HEK293 (cell line): ENCODE data around the gene RFTN2.

ENCODE experiments used
- CTCF ChIA-PET: fragments of 350-600 bp; formaldehyde crosslinking; extraction: SDS; loops from one replicate; lab custom pipeline; 2021; ENCODE audit warnings: antibody characterized with exemption; lab: Yijun Ruan, JAX
- POLR2A ChIA-PET: fragments of 300-600 bp; formaldehyde crosslinking; extraction: SDS; loops from one replicate; lab custom pipeline; 2020; ENCODE audit warnings: antibody characterized with exemption, inconsistent platforms; lab: Yijun Ruan, JAX
- H3K27ac ChIP-seq: fragments of 200-500 bp; sonication (Bioruptor generic); 2 replicates; pipeline ENCODE4 v1.5.1; 2014; ENCODE audit warnings: low read depth, low read length, control low read depth, inconsistent platforms; ENCODE audit errors: extremely low read depth
- H3K36me3 ChIP-seq, 2 experiments: fragments of 200-500 bp in 1 of 2; sonication (Bioruptor generic) in 1 of 2; 1 replicate in 1 of 2; 2 replicates in 1 of 2; pipeline ENCODE4 v1.5.1; 2014 to 2017; ENCODE audit warnings: inconsistent platforms in 2 of 2, low read length in 2 of 2; ENCODE audit not compliant: control insufficient read depth in 2 of 2, insufficient read depth in 1 of 2
- H3K4me1 ChIP-seq: fragments of 200-500 bp; sonication (Bioruptor generic); 2 replicates; pipeline ENCODE4 v1.5.1; 2014; ENCODE audit warnings: mild to moderate bottlenecking, low read length, inconsistent platforms; ENCODE audit not compliant: control insufficient read depth, insufficient read depth
- H3K4me3 ChIP-seq: 2 replicates; pipeline ENCODE4 v1.5.1; 2011; ENCODE audit warnings: low read depth, mild to moderate bottlenecking, control low read depth, low read length, moderate library complexity
- H3K9me3 ChIP-seq: fragments of 200-500 bp; sonication (Bioruptor generic); 2 replicates; pipeline ENCODE4 v1.5.1; 2014; ENCODE audit warnings: low read depth, low read length, inconsistent platforms; ENCODE audit not compliant: control insufficient read depth, insufficient read depth
- KLF17 ChIP-seq: fragments of 450-650 bp; formaldehyde crosslinking; IDR thresholded peaks from 2 replicates; pipeline ENCODE4 v1.5.1; 2016; ENCODE audit warnings: missing biosample characterization, missing genetic modification characterization
- MZF1 ChIP-seq: fragments of 450-650 bp; formaldehyde crosslinking; IDR thresholded peaks from 2 replicates; pipeline ENCODE4 v1.5.1; 2017; ENCODE audit warnings: missing biosample characterization, missing genetic modification characterization, borderline replicate concordance
- SETDB1 ChIP-seq: IDR thresholded peaks from one replicate; pipeline ENCODE4 v1.6.1; 2017; ENCODE audit warnings: mild to moderate bottlenecking, low read length, moderate library complexity, mixed read lengths; ENCODE audit not compliant: insufficient read length
- YY2 ChIP-seq: fragments of 450-650 bp; formaldehyde crosslinking; IDR thresholded peaks from 2 replicates; pipeline ENCODE4 v1.5.1; 2016; ENCODE audit warnings: missing biosample characterization, missing genetic modification characterization
- ZBTB6 ChIP-seq: fragments of 450-650 bp; formaldehyde crosslinking; IDR thresholded peaks from 2 replicates; pipeline ENCODE4 v1.5.1; 2017; ENCODE audit warnings: missing biosample characterization, missing genetic modification characterization
- ZNF157 ChIP-seq: fragments of 450-650 bp; formaldehyde crosslinking; IDR thresholded peaks from 2 replicates; pipeline ENCODE4 v1.5.1; 2016; ENCODE audit warnings: missing biosample characterization, missing genetic modification characterization
- ZNF174 ChIP-seq: fragments of 450-650 bp; formaldehyde crosslinking; IDR thresholded peaks from 2 replicates; pipeline ENCODE4 v1.5.0; 2017; ENCODE audit warnings: missing biosample characterization, mild to moderate bottlenecking, missing genetic modification characterization
- ZNF24 ChIP-seq: fragments of 450-650 bp; formaldehyde crosslinking; IDR thresholded peaks from 2 replicates; pipeline ENCODE4 v1.5.1; 2016; ENCODE audit warnings: missing biosample characterization, missing genetic modification characterization
- ZNF292 ChIP-seq: fragments of 450-650 bp; formaldehyde crosslinking; IDR thresholded peaks from 2 replicates; pipeline ENCODE4 v1.5.1; 2016; ENCODE audit warnings: low read depth, missing biosample characterization, missing genetic modification characterization, borderline replicate concordance
- ZNF391 ChIP-seq: fragments of 450-650 bp; formaldehyde crosslinking; IDR thresholded peaks from 2 replicates; pipeline ENCODE4 v1.5.1; 2016; ENCODE audit warnings: low read depth, missing biosample characterization, missing genetic modification characterization, borderline replicate concordance
- ZNF394 ChIP-seq: fragments of 450-650 bp; formaldehyde crosslinking; IDR thresholded peaks from 2 replicates; pipeline ENCODE4 v1.5.1; 2016; ENCODE audit warnings: missing biosample characterization, missing genetic modification characterization, mild to moderate bottlenecking, moderate library complexity, borderline replicate concordance
- ZNF488 ChIP-seq: fragments of 450-650 bp; formaldehyde crosslinking; IDR thresholded peaks from 2 replicates; pipeline ENCODE4 v1.5.1; 2016; ENCODE audit warnings: missing biosample characterization, missing genetic modification characterization
- ZNF501 ChIP-seq: fragments of 450-650 bp; formaldehyde crosslinking; IDR thresholded peaks from 2 replicates; pipeline ENCODE4 v1.5.1; 2016; ENCODE audit warnings: missing biosample characterization, missing genetic modification characterization
- ZNF624 ChIP-seq: fragments of 450-650 bp; formaldehyde crosslinking; IDR thresholded peaks from 2 replicates; pipeline ENCODE4 v1.5.1; 2017; ENCODE audit warnings: missing biosample characterization, missing genetic modification characterization
- ZNF704 ChIP-seq: fragments of 450-650 bp; formaldehyde crosslinking; IDR thresholded peaks from 2 replicates; pipeline ENCODE4 v1.5.1; 2016; ENCODE audit warnings: missing biosample characterization, missing genetic modification characterization
- ZNF76 ChIP-seq: fragments of 450-650 bp; formaldehyde crosslinking; IDR thresholded peaks from 2 replicates; pipeline ENCODE4; 2016; ENCODE audit warnings: low read depth, missing biosample characterization, missing genetic modification characterization, borderline replicate concordance
- TF ChIP-seq, protein P1 (sequence below): fragments of 450-650 bp; formaldehyde crosslinking; IDR thresholded peaks from 2 replicates; pipeline ENCODE4 v1.5.1; 2016; ENCODE audit warnings: missing biosample characterization, missing genetic modification characterization
- TF ChIP-seq, protein P2 (sequence below): fragments of 450-650 bp; IDR thresholded peaks from 2 replicates; pipeline ENCODE4 v1.5.1; 2018; ENCODE audit warnings: missing biosample characterization, mild to moderate bottlenecking, missing genetic modification characterization

The RFTN2 gene

GRCh38 chr2:197571627-197572271 lies 103.6 kb downstream of the RFTN2 start:
- Histone ChIP-seq H3K36me3 (peaks cover 0 to 12% of the 10 kb centered on the region in 2 experiments; a peak in 2 of 3 replicates), H3K27ac (no peak overlapping the region), H3K4me3 (no peak overlapping the region), H3K4me1 (no peaks in the 10 kb centered on the region), H3K9me3 (no peaks in the 10 kb centered on the region)
- ChIA-PET POLR2A (no interaction called here), CTCF (no interaction called here)
- TF ChIP-seq ZNF292 (tag by site-specific recombination) (no peak), ZBTB6 (tag by site-specific recombination) (no peak), ZNF174 (no peak)

DNA sequence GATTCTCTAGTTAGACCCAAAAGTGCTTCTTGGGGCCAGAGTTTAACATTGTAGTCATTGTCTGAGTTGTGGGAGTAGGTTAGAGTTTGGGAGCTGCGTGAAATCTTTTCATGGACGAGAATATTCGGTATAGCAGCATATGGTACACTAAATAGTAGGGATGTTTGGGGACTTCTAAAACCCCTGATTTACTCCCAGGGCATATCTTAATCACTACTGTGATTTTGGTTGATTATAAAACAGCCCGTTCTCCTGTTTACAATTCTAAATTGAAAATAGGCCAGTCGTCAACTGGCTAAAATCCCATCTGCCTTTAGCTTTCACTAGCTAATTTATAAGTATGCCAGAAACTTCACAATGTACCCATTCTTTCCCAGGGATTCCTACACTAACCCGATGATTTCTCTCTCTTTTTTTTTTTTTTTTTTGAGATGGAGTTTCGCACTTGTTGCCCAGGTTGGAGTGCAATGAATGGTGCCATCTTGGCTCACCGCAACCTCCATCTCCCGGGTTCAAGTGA lies 115.2 kb downstream of the RFTN2 start:
- CTCF ChIA-PET = interaction anchor here (0.6 kb wide), 1 partner anchor 407 kb away, joined by 4 read pairs; no protein-coding TSS in a partner anchor
- H3K4me3 ChIP-seq = no peak overlapping the region
- TF ChIP-seq, protein P1, sequence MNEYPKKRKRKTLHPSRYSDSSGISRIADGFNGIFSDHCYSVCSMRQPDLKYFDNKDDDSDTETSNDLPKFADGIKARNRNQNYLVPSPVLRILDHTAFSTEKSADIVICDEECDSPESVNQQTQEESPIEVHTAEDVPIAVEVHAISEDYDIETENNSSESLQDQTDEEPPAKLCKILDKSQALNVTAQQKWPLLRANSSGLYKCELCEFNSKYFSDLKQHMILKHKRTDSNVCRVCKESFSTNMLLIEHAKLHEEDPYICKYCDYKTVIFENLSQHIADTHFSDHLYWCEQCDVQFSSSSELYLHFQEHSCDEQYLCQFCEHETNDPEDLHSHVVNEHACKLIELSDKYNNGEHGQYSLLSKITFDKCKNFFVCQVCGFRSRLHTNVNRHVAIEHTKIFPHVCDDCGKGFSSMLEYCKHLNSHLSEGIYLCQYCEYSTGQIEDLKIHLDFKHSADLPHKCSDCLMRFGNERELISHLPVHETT (tag by site-specific recombination) = no peak
- TF ChIP-seq ZNF501 = no peak
- no peak for TF ChIP-seq MZF1 (tag by site-specific recombination)
- no peak for TF ChIP-seq ZNF76 (tag by site-specific recombination)
- no peak for TF ChIP-seq YY2 (tag by site-specific recombination)
- no peak for TF ChIP-seq ZNF394 (tag by site-specific recombination)
- TF ChIP-seq ZNF24 (tag by site-specific recombination) = no peak
- no peak for TF ChIP-seq ZNF488 (tag by site-specific recombination)
- TF ChIP-seq SETDB1 = no peak
- TF ChIP-seq ZNF157 (tag by site-specific recombination) = no peak
- no peak for TF ChIP-seq ZNF391
- TF ChIP-seq, protein P2, sequence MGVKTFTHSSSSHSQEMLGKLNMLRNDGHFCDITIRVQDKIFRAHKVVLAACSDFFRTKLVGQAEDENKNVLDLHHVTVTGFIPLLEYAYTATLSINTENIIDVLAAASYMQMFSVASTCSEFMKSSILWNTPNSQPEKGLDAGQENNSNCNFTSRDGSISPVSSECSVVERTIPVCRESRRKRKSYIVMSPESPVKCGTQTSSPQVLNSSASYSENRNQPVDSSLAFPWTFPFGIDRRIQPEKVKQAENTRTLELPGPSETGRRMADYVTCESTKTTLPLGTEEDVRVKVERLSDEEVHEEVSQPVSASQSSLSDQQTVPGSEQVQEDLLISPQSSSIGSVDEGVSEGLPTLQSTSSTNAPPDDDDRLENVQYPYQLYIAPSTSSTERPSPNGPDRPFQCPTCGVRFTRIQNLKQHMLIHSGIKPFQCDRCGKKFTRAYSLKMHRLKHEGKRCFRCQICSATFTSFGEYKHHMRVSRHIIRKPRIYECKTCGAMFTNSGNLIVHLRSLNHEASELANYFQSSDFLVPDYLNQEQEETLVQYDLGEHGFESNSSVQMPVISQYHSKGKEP = no peak
- no peak for TF ChIP-seq ZNF704 (tag by site-specific recombination)
- no peak for TF ChIP-seq KLF17 (tag by site-specific recombination)
- no peak for TF ChIP-seq ZNF624 (tag by site-specific recombination)
- no peaks in the 10 kb centered on the region for H3K4me1 ChIP-seq
- POLR2A ChIA-PET = no interaction called here
- no peak overlapping the region for H3K27ac ChIP-seq
- H3K9me3 ChIP-seq = no peaks in the 10 kb centered on the region
- H3K36me3 ChIP-seq = peaks cover 5 to 15% of the 10 kb centered on the region in 2 experiments; a peak in 2 of 3 replicates
